ENCODE measurements around the gene ITGB1. TPM values are rescaled to one million over a fixed set of nuclear protein-coding genes. Genes with fewer than 3 reads are reported as not detected.

ITGB1 gene
- total and polyA plus RNA-seq, 9 of the 15 experiments (the other 6 are each of a cell fraction or from before 2014, with no cell fraction given), result 40.2 to 194 (median 155) TPM

DNA sequence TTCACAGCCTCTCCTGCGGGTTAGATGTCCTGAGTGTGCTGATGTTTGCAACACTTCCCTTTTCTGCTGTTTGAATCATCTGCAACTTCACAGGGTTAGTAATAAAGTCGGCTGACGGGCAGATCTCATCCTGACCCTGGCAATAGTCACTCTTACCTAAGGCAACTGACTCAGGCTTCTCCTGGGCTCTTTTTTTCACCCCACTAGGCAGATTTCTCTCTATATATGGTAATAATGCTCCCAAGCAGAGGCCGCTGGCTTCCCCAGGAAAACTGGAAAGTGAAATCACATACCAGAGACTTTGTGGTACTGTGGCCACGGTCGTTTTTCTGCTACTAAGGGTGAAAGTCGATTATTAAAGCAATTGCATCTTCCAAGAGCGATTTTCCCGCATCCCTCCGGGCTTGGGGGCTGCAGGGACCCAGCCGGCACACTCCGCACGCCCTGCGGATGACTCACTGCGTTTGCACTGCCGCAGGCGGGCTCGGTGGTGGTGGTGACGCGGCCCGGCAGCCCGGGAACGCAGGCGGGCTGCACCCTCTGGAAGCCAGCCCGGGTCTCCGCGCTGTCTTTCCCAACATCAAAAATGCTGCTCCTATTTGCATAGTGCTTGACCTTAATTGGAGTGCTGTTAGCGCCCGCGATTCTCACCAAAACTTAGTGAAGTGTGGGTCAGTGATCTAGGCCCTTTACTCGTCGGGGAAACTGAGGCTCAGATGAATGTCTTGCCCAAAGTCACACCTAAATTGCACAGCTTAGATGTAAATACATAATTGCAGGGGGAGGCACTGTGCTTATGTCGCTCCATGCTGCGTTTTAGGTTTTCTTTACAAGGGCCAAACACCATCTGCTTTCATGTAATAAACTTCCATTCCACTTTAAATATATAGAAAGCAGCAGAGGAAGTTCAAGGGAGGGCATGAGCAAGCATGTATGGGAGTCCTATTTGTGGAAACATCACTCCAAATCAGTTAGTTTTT is 47.6 kb upstream of the ITGB1 start (continued):
- TF ChIP-seq NKRF (IDR thresholded peaks at IDR 0.05; ENCODE audit: borderline replicate concordance), result no peak
- TF ChIP-seq ZKSCAN3 (CRISPR knock-in tag; IDR thresholded peaks at IDR 0.05), result no peak
- no peak for TF ChIP-seq NBN (IDR thresholded peaks at IDR 0.05; ENCODE audit: low read depth)
- TF ChIP-seq POU5F1 (IDR thresholded peaks at IDR 0.05; ENCODE audit: borderline replicate concordance, low read depth, low read length, partially characterized antibody), result no peak
- TF ChIP-seq NEUROD1 (IDR thresholded peaks at IDR 0.05; ENCODE audit: borderline replicate concordance, low read depth, low read length, partially characterized antibody), result peak; percentile 6
- TF ChIP-seq CBX2 (IDR thresholded peaks at IDR 0.05; ENCODE audit: insufficient read depth, low read length, poor library complexity, severe bottlenecking), result no peak
- peak; percentile 64 for TF ChIP-seq CCNT2 (IDR thresholded peaks at IDR 0.05; ENCODE audit: borderline replicate concordance, extremely low read depth, insufficient read length, low read depth, low read length)
- peak; percentile 14 for TF ChIP-seq ZFP36 (IDR thresholded peaks at IDR 0.05; ENCODE audit: low read depth, low read length, partially characterized antibody)
- TF ChIP-seq RBM39 (optimal IDR thresholded peaks at IDR 0.05; ENCODE audit: low read depth, low read length), result no peak
- TF ChIP-seq, protein P1, sequence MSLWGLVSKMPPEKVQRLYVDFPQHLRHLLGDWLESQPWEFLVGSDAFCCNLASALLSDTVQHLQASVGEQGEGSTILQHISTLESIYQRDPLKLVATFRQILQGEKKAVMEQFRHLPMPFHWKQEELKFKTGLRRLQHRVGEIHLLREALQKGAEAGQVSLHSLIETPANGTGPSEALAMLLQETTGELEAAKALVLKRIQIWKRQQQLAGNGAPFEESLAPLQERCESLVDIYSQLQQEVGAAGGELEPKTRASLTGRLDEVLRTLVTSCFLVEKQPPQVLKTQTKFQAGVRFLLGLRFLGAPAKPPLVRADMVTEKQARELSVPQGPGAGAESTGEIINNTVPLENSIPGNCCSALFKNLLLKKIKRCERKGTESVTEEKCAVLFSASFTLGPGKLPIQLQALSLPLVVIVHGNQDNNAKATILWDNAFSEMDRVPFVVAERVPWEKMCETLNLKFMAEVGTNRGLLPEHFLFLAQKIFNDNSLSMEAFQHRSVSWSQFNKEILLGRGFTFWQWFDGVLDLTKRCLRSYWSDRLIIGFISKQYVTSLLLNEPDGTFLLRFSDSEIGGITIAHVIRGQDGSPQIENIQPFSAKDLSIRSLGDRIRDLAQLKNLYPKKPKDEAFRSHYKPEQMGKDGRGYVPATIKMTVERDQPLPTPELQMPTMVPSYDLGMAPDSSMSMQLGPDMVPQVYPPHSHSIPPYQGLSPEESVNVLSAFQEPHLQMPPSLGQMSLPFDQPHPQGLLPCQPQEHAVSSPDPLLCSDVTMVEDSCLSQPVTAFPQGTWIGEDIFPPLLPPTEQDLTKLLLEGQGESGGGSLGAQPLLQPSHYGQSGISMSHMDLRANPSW (CRISPR knock-in tag; IDR thresholded peaks at IDR 0.05), result no peak
- TF ChIP-seq ZNF384 (IDR thresholded peaks at IDR 0.05; ENCODE audit: low read depth, low read length), result 0 out of 2 replicates have a peak, but pooled peaks have one; percentile 21
- TF ChIP-seq ZNF830 (CRISPR knock-in tag; IDR thresholded peaks at IDR 0.05), result no peak
- no peak for TF ChIP-seq PCBP2 (IDR thresholded peaks at IDR 0.05; ENCODE audit: low read depth, low read length, poor library complexity, severe bottlenecking)
- no peak for TF ChIP-seq YBX1 (IDR thresholded peaks at IDR 0.05)
- peak; percentile 67; the same call in 1 of the 2 replicates for TF ChIP-seq SMARCA4 (IDR thresholded peaks at IDR 0.05)
- 0 out of 2 replicates have a peak, but pooled peaks have one; percentile 39 for TF ChIP-seq ZNF766 (CRISPR knock-in tag; conservative IDR thresholded peaks at IDR 0.05)
- TF ChIP-seq ZNF316 (IDR thresholded peaks at IDR 0.05), result no peak
- no peak for TF ChIP-seq HCFC1 (IDR thresholded peaks at IDR 0.05; ENCODE audit: low read depth, low read length)
- no peak for TF ChIP-seq CCAR2 (IDR thresholded peaks at IDR 0.05; ENCODE audit: low read depth, low read length)
- TF ChIP-seq NFXL1 (CRISPR knock-in tag; IDR thresholded peaks at IDR 0.05), result no peak
- no peak for TF ChIP-seq CHD2 (IDR thresholded peaks at IDR 0.05; ENCODE audit: low read depth, low read length)
- no peak for TF ChIP-seq CGGBP1 (CRISPR knock-in tag; IDR thresholded peaks at IDR 0.05)
- TF ChIP-seq NUFIP1 (IDR thresholded peaks at IDR 0.05; ENCODE audit: partially characterized antibody), result no peak
- TF ChIP-seq C11orf30 (IDR thresholded peaks at IDR 0.05; ENCODE audit: low read depth), result no peak
- no peak for TF ChIP-seq EP300 (IDR thresholded peaks at IDR 0.05; ENCODE audit: low read length)
